Measurements from ENCODE around the gene RPA3. TPM values are rescaled to one million over a fixed set of nuclear protein-coding genes. Genes with fewer than 3 reads are reported as not detected.

Gene RPA3
- total RNA-seq, 1 experiment from 2014 or later: 87.5 TPM

DNA sequence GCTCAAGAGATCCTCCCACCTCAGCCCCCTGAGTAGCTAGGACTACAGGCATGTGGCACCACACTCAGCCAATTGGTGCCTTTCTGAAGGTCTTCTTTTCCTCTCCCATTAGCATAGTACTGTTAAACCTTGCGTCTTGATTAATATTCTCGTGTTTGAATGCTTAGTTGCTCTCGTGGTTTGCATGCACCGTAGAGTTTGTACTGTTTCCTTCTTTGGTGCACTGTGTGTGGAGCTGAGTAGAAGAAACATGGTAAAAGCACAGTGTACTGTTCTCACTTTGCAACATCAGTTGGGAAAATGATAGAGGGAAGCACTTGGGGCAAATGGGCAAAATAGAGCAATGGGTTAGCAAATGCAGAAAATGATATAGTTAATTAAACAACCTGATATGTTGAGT, 27.6 kb upstream of the RPA3 start:
- ChIA-PET CTCF (no interaction called here), RAD21 (ENCODE audit: low non-redundant PET in 1 of 2, low total read pairs in 2 of 2, uncharacterized antibody in 2 of 2, unreplicated experiment in 2 of 2) (no interaction called here), POLR2A (no interaction called here)
- no peaks in the 10 kb centered on the region for H3K79me2 ChIP-seq (ENCODE audit: insufficient read depth, low read length)
- no peaks in the 10 kb centered on the region for H3K27me3 ChIP-seq (ENCODE audit: insufficient read depth, low read length)
- H3K9me3 ChIP-seq (ENCODE audit: control insufficient read depth in 1 of 2, insufficient read depth in 1 of 2, low read depth in 1 of 2, low read length in 2 of 2): no peaks in the 10 kb centered on the region
- H2AFZ ChIP-seq (ENCODE audit: low read depth, low read length, poor library complexity, severe bottlenecking): no peak overlapping the region
- BruUV-seq (replicated peaks): no TSS peak
- H3K9me2 ChIP-seq (ENCODE audit: insufficient read depth): no peaks in the 10 kb centered on the region
- H3K9ac ChIP-seq (ENCODE audit: low read length): no peak overlapping the region
- no peak overlapping the region for H3K4me2 ChIP-seq (ENCODE audit: low read length)
- TF ChIP-seq POLR2AphosphoS5 (IDR thresholded peaks at IDR 0.05; ENCODE audit: low read depth, low read length): no peak
- no peak for TF ChIP-seq POLR2A (IDR thresholded peaks at IDR 0.05; ENCODE audit: borderline replicate concordance, extremely low read depth, insufficient read depth, insufficient read length)
- no peak for TF ChIP-seq CEBPB (IDR thresholded peaks at IDR 0.05; ENCODE audit: low read depth)
- TF ChIP-seq MAX (IDR thresholded peaks at IDR 0.05): no peak
- no peak for TF ChIP-seq EZH2 (IDR thresholded peaks at IDR 0.05)
- no peak for TF ChIP-seq ZNF274 (IDR thresholded peaks at IDR 0.05; ENCODE audit: low read depth, low read length)
- TF ChIP-seq TCF7L2 (IDR thresholded peaks at IDR 0.05; ENCODE audit: borderline replicate concordance, extremely low read depth, insufficient read depth, insufficient read length): no peak
- no peak for TF ChIP-seq CBX3 (IDR thresholded peaks at IDR 0.05; ENCODE audit: low read depth)
- no peak for TF ChIP-seq EGR1 (IDR thresholded peaks at IDR 0.05; ENCODE audit: low read depth)
- TF ChIP-seq, protein P1, sequence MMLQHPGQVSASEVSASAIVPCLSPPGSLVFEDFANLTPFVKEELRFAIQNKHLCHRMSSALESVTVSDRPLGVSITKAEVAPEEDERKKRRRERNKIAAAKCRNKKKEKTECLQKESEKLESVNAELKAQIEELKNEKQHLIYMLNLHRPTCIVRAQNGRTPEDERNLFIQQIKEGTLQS (IDR thresholded peaks at IDR 0.05): no peak
- TF ChIP-seq YY1 (IDR thresholded peaks at IDR 0.05; ENCODE audit: extremely low read depth, insufficient replicate concordance, low read depth, low read length): no peak
- TF ChIP-seq, protein P2, sequence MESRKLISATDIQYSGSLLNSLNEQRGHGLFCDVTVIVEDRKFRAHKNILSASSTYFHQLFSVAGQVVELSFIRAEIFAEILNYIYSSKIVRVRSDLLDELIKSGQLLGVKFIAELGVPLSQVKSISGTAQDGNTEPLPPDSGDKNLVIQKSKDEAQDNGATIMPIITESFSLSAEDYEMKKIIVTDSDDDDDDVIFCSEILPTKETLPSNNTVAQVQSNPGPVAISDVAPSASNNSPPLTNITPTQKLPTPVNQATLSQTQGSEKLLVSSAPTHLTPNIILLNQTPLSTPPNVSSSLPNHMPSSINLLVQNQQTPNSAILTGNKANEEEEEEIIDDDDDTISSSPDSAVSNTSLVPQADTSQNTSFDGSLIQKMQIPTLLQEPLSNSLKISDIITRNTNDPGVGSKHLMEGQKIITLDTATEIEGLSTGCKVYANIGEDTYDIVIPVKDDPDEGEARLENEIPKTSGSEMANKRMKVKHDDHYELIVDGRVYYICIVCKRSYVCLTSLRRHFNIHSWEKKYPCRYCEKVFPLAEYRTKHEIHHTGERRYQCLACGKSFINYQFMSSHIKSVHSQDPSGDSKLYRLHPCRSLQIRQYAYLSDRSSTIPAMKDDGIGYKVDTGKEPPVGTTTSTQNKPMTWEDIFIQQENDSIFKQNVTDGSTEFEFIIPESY (IDR thresholded peaks at IDR 0.05; ENCODE audit: extremely low read depth, insufficient replicate concordance, low read length): no peak
- TF ChIP-seq RAD21 (IDR thresholded peaks at IDR 0.05; ENCODE audit: low read depth): no peak
- TF ChIP-seq SP1 (IDR thresholded peaks at IDR 0.05; ENCODE audit: low read depth): no peak
- no peak for TF ChIP-seq JUND (IDR thresholded peaks at IDR 0.05)
- no peak for TF ChIP-seq SIN3A (IDR thresholded peaks at IDR 0.05; ENCODE audit: low read depth)
- TF ChIP-seq FOSL1 (IDR thresholded peaks at IDR 0.05; ENCODE audit: low read depth): no peak
- TF ChIP-seq ELF1 (IDR thresholded peaks at IDR 0.05; ENCODE audit: borderline replicate concordance, low read depth): no peak
- no peak for TF ChIP-seq SRF (IDR thresholded peaks at IDR 0.05; ENCODE audit: low read depth)
- DNase-seq (ENCODE audit: low read depth, low spot score): no peak
- no peaks in the 10 kb centered on the region for H3K36me3 ChIP-seq (ENCODE audit: control insufficient read depth in 1 of 2, insufficient read depth in 2 of 2, low read length in 2 of 2)
- no peak overlapping the region for H3K27ac ChIP-seq (ENCODE audit: low read depth, low read length)
- no peak for ATAC-seq
- no peaks in the 10 kb centered on the region for H3K4me1 ChIP-seq (ENCODE audit: control insufficient read depth in 1 of 2, insufficient read depth in 2 of 2, low read length in 2 of 2)
- H3K4me3 ChIP-seq (replicated peaks in 1 of 2; ENCODE audit: low read depth in 1 of 2, low read length in 2 of 2): no peak overlapping the region
- intact Hi-C loops (cut with micrococcal nuclease): no loop called here
- no peaks in the 10 kb centered on the region for H4K20me1 ChIP-seq (ENCODE audit: insufficient read depth)

Measured in HCT116 (cell line).